ENCODE measurements around the gene TRANK1.
"Not testable (repeated sequence)": the region's sequence is repeated elsewhere in the genome, so short reads cannot be mapped to it uniquely, and the experiment has no call there.

TRANK1 gene

DNA sequence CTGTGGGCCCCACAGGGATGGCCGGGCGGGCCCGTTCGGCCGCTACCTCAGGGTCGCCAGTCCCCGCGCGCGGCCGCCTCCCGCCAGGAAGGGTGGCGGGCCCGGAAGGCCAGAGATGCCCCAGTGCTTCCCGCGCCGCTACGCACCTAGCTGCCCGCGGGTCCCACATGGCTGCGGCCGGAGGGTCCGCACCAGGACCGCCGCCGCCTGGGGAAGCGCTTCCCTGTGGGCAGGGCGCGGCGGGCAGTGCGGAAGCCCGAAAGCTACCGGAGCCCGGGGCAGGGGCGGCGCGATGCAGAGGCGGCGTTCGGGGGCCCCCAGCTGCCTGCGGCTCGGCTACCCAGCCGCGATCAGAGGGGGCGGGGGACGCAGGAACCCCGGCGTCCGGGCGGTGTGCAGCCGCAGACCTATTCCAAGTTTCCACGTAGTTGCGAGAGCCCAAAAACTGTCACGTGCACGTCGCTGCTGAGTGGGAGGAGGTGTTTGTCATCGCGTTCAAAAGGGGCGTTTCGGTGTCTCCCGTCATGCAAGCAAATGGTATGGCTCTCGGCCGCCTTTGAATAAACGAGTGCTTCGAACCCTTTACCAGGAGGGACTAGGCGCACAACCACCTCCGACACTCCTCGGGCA is at the start of gene TRANK1:
TSS of gene TRANK1 (minus strand) at position 414 of the 630 bp plus-strand sequence. CDS start at position 169, 245 bp downstream.
- DNase-seq (ENCODE audit: low read depth): no peak

DNA sequence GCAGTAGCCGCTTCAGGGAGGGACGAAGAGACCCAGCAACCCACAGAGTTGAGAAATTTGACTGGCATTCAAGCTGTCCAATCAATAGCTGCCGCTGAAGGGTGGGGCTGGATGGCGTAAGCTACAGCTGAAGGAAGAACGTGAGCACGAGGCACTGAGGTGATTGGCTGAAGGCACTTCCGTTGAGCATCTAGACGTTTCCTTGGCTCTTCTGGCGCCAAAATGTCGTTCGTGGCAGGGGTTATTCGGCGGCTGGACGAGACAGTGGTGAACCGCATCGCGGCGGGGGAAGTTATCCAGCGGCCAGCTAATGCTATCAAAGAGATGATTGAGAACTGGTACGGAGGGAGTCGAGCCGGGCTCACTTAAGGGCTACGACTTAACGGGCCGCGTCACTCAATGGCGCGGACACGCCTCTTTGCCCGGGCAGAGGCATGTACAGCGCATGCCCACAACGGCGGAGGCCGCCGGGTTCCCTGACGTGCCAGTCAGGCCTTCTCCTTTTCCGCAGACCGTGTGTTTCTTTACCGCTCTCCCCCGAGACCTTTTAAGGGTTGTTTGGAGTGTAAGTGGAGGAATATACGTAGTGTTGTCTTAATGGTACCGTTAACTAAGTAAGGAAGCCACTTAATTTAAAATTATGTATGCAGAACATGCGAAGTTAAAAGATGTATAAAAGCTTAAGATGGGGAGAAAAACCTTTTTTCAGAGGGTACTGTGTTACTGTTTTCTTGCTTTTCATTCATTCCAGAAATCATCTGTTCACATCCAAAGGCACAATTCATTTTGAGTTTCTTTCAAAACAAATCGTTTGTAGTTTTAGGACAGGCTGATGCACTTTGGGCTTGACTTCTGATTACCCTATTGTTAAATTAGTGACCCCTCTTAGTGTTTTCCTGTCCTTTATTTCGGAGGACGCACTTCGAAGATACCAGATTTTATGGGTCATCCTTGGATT is 48.8 kb upstream of the TRANK1 start, which contains the start of gene MLH1:
TSS of gene MLH1 (plus strand) at position 193 of the 958 bp plus-strand sequence. CDS start at position 223, 30 bp downstream.
- peak; percentile 100 for DNase-seq (ENCODE audit: low read depth)

DNA sequence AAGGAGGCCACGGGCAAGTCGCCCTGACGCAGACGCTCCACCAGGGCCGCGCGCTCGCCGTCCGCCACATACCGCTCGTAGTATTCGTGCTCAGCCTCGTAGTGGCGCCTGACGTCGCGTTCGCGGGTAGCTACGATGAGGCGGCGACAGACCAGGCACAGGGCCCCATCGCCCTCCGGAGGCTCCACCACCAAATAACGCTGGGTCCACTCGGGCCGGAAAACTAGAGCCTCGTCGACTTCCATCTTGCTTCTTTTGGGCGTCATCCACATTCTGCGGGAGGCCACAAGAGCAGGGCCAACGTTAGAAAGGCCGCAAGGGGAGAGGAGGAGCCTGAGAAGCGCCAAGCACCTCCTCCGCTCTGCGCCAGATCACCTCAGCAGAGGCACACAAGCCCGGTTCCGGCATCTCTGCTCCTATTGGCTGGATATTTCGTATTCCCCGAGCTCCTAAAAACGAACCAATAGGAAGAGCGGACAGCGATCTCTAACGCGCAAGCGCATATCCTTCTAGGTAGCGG is 48.0 kb upstream of the TRANK1 start, which contains the start of gene EPM2AIP1:
TSS of gene EPM2AIP1 (minus strand) at position 326 of the 520 bp plus-strand sequence. CDS start at position 272, 54 bp downstream.
- DNase-seq (ENCODE audit: low read depth): no peak

DNA sequence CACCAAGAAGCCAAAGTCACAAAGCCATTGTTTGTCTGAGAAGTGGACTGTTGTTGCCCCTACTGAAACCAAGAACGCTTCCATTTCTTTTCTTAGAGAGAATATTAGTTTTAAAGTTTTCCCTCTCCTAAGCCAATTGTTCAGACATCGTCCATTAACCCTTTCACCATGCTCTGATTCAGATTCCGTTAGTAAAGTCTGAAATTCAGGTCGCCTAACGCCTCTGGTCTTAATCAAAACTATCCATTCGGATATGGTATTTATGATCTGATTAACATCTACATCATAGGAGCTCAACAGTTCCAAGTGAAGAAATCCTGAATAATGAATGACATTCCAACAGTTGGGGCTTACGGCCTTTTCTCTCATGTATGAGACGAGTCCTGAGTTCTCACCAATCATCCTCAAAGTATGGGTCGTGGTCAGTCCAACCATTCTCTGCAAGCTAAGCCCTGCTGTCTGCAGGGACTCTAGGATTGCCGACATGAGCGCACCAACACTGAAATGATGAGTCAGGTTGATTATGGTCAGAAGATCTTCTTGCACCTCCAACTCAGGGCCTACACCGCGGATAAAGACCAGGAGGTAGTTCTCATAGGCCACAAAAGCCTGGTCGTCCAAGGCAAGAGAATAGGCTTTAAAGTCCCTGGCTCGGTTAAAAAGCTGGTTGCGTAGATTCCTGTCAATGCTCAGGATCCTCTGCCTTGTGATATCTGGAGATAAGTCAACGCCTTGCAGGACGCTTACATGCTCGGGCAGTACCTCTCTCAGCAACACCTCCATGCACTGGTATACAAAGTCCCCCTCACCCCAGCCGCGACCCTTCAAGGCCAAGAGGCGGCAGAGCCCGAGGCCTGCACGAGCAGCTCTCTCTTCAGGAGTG is 47.3 kb upstream of the TRANK1 start:
- peak; percentile 35 for DNase-seq (ENCODE audit: low read depth)

DNA sequence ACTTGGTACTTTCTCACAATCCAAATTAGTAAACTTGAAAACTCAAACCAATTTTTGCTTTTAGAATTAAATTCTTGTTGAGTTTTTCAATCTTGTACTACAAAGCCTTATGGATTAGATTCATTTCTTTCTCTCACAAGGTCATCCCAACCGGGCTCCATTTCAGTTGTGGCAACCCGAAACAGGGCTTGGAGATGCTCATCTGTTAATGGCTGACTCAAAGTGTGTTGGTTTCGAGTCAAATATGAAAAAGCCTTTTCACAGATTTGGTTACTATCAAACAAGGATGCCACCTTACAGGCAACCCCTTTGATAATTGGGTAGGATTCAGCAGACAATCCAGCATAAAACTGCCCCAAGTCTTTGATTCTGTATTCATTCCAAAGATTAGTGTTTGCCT is 46.3 kb upstream of the TRANK1 start:
- no peak for DNase-seq (ENCODE audit: low read depth)

DNA sequence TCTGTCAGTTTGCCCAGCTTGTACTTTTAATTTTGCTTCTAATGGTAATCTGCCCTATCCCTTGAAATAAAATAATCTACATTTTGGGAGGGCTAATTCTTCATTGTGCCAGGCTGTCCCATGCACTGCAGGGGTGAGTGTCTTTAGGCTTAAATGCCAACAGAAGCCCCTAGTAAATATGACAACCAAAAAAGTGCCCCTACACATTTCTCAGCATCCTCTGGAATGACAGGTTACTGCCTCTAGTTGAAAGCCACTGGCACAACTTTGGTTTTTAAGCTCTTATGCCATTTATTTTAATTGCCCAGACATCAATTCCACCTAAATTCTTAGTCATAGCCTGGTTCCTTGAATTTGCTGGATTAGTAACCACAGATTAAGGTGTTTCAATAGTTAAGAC is 44.7 kb upstream of the TRANK1 start:
- no peak for DNase-seq (ENCODE audit: low read depth)

DNA sequence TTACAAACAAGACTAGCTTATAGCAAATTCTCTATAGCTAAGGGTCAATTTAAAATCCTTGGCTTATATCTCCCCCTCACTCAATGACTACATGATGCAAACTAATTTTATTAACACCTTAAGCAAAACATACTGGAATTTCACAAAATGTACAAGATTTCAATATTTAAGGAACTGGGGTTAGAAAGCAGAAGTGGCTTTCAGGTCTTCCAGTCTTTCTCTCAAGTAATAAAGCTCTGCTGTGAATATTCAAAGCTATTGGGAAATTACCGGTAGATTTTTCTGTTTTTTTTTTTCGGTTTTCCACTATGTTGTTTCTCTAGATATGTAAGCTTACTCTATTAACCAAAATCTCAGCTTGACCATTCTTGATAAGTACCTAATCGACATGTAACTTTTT is 44.2 kb upstream of the TRANK1 start:
- no peak for DNase-seq (ENCODE audit: low read depth)

DNA sequence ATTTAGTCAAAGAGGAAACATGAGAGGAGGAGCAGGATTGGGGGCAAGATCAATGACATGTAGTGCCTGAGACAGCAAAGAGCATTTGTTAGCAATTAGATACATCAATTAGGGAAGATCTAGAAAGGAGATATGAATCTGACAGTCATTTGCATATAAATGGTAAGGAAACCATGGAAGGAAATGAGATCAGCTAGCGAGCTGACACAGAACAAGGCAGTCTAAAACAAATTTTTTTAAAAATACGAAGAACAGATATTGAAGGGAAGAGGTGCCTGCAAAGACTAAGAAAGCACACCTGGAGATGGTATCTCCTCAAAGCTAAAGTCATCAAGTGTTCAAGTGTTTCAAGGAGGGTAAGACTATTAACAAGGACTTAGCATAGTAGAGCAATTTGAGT is 43.5 kb upstream of the TRANK1 start:
- no peak for DNase-seq (ENCODE audit: low read depth)

DNA sequence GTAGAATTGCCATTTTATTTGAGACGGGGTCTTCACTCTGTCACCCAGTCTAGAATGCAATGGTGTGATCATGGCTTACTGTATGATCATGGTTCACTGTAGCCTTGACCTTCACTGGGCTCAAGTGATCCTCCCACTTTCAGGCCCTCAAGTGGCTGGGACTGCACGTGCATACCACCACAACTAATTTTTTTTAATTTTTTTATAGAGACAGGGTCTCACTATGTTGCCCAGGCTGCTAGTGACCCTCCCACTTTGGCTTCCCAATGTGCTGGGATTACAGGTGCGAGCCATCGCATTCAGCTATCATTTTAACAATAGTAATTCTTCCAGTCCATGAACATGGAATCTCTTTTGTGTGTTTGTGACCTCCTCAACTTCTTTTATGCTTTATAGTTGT is 36.2 kb upstream of the TRANK1 start:
- no peak for DNase-seq (ENCODE audit: low read depth)

DNA sequence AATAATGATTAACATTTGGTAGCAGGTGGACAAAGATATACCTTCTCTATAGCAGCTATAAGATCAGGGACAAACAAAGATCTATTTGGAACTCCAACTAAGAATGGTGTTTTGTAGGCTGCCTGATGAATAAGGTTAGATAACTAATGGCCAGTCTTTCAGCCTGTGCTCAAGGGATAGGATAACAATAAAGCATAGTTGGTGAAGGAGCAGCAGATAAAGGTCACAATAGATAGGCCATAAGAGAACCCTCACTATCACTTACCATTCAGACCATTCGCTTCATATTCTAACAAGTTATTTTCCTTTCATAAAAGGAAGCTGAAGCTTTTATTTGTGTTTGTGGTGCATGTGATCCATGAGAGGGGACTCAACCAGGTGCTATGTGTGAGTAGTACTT is 28.3 kb upstream of the TRANK1 start:
- DNase-seq (ENCODE audit: low read depth): no peak

DNA sequence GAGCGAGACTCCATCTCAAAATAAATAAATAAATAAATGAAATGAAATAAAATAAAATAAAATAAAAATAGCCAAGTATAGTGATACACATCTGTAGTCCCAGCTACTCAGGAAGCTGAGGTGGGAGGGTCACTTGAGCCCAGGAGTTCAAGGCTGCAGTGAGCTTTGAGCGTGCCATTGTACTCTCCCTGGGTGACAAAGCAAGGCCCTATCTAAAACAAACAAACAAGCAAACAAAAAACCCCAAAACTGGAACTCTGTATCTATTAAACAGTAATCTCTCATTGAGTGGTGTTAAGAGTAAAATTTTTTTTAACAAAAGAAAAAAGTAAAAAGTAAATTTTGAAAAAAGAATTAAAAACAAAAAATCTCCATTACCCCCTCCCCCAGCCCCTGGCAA is 27.3 kb upstream of the TRANK1 start:
- no peak for DNase-seq (ENCODE audit: low read depth)

DNA sequence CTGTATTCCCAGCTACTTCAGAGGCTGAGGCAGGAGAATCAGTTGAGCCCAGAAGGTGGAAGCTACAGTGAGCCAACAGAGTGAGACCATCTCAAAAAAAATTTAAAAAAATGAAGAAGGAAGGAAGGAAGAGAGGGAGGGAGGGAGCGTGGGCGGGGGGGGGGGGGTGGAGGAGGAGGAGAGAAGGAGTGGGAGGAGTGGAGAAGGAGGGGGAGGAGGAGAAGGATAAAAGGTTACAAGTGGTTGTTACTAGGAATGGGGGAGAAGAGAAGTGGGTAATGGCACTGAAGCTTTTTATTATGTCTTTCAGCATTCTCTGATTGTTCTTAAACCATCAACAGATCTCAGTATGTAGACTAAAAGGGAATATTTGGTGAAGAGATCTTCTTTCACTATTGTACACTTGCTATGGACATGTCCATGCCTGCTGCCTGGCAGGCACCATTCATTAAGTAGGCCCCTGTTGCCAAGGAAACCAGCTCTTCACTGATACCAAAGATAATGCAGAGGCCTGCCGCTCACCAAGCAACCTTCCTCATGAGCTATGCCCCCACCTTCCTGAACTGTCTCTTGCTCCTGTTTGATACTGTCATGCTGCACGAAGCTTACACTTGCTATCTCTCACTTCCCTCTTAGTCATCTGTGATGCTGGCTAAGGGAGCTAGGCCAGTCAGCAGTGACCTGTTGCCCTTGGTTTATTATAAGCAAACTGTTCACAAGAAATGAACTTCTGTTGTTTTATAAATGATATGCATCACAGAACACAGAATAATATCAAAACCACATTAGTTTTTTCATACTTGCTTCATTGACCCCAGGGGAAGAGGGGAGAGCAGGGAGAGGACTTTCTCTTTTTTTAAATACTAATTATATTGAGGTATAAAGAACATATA is 24.9 kb upstream of the TRANK1 start:
- no peak for DNase-seq (ENCODE audit: low read depth)

DNA sequence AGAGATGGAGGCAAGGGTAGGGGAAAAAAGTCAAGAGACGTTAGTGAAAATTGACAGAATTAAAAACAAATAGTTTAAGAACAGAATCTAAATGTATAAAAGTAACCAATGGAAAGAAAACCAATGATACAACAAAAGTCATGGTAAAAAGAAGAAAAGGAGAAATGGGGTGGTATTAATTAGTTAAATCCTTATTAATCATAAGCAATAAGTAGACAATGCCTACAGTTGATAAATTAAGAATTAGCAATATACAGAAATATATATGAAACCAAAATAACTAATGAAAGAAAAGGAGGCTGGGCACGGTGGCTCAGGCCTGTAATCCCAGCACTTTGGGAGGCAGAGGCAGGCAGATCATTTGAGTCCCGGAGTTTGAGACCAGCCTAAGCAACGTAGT is 24.2 kb upstream of the TRANK1 start:
- no peak for DNase-seq (ENCODE audit: low read depth)

DNA sequence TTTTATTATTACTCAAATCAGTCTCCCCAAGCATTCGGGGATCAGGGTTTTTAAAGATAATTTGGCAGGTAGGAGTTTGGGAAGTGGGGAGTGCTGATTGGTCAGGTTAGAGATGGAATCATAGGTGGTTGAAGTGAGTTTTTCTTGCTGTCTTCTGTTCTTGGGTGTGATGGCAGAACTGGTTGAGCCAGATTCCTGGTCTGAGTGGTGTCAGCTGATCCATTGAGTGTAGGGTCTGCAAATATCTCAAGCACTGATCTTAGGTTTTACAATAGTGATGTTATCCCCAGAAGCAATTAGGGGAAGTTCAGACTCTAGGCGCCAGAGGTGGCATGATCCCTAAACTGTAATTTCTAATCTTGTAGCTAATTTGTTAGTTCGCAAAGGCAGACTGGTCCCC is 20.6 kb upstream of the TRANK1 start:
- DNase-seq (ENCODE audit: low read depth): no peak

DNA sequence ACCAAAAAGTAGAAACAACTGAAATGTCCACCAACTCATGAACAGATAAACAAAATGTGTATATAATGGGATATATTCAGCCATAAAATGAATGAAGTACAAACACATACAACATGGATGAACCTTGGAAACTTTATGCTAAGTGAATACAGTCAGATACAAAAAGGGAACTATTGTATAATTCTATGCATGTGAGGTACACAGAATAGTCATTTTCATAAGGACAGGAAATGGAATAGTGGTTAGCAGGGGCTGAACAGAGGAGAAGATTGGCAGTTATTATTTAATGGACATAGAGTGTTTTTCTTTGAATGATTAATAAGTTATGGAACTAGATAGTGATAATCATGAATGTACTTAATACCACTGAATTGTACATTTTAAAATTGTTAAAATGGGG is 20.0 kb upstream of the TRANK1 start:
- no peak for DNase-seq (ENCODE audit: low read depth)

DNA sequence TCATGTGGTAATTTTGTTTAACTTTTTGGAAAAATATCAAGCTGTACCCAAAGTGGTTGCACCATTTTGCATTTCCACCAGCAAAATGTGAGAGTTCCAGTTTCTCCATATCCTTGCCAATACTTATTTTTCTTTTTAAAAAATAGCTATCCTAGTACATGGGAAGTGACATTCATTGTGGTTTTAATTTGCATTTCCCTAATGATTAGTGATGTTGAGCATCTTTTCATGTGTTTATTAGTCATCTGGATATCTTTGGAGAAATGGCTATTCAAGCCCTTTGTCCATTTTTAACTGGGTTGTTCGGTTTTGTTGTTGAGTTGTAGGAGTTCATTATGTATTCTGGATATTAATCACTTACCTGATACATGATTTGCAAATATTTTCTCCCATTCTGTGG is 19.5 kb upstream of the TRANK1 start:
- no peak for DNase-seq (ENCODE audit: low read depth)

DNA sequence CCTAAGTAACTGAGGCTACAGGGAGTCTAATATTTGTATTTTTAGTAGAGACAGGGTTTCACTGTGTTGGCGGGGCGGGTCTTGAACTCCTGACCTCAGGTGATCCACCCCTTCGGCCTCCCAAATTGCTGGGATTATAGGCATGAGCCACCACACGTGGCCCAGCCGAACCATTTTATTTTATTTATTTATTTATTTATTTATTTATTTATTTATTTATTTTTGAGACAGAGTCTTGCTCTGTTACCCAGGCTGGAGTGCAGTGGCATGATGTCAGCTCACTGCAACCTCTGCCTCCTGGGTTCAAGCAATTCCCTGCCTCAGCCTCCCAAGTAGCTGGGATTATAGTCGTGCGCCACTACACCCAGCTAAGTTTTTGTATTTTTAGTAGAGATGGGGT is 18.2 kb upstream of the TRANK1 start:
- not testable (repeated sequence) for DNase-seq (ENCODE audit: low read depth)

DNA sequence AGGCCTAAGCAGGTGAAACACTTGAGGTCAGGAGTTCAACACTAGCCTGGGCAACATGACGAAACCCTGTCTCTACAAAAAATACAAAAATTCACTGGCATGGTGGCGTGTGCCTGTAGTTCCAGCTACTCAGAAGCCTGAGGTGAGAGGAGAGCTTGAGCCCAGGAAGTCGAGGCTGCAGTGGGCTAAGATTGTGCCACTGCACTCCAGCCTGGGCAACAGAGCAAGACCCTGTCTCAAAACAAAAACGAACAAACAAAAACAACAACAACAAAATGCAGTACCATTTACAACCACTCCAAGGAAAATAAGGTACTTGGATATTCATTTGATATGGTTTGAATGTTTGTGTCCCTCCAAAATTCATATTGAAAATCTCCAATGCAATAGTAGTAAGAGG is 15.6 kb upstream of the TRANK1 start:
- no peak for DNase-seq (ENCODE audit: low read depth)

DNA sequence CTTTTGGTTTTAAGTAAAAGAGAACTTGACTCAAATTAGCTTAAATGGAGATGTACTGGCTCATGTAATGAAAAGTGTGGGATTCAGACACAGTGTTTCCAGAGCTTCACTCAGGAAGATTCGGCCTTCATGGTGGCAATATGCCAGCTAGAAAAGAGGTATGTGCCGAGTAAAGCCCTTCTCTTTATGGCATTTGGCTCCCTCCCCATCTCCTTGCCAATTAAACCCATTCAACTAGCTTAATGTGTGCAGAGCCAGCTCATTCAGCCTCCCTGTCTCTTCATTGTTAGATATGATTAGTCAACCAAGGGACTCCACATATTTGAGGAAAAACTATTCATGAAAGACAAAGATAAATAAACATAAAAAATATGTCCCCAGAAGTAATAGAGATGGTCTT is 15.0 kb upstream of the TRANK1 start:
- DNase-seq (ENCODE audit: low read depth): no peak

DNA sequence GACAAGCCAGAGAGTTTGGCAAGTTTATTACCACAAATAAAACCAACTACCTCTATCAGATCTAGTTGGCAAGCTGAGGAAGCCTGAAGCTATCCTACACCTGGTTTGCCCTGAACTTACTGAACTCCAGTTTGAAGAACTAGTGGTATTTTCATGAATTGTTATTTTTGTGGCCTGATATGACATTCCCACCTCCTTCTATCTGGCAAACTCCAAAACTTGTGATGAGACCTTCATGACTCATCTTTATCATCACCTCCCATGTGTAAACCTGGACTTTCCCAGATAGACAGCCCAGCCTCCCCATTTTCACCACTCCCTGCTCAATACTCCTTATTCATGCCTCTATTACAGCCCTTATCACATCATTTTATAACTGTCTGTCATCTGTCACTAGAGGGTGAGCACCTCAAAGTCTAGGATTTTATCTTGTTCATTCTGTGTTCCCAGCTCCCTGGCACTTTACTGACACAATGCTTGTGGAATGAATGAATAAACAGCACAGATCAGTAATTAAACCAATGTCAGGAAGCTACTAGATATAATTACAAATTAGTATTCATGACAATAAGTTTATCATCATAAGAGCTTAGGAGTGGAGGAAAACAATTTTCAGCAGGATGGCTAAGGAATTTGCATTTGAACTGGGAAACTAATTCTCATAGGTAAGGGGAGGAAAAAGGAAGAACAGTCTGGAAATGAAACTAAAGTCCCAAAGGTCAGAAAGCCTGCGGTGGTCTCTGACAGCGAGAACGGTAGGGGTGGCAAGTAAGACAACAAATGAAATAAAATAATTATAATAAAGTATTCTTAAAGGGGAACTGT is 13.2 kb upstream of the TRANK1 start:
- no peak for DNase-seq (ENCODE audit: low read depth)
